ENCODE results near the gene ZNF544. TPM values are rescaled to one million over a fixed set of nuclear protein-coding genes. Genes with fewer than 3 reads are reported as not detected.

Gene ZNF544
- total RNA-seq, 1 experiment from 2014 or later = 63.8 TPM

GRCh38 chr19:58217607-58218391 is 10.9 kb upstream of the ZNF544 start:
- H3K4me3 Mint-ChIP-seq = no peak overlapping the region
- no peak for ATAC-seq
- H3K27ac Mint-ChIP-seq = no peak overlapping the region
- ChIA-PET POLR2A (no interaction called here), CTCF (interaction anchor here (0.9 to 3.0 kb wide), 6 partner anchors 10 to 145 kb away, joined by 3 to 13 read pairs (median 5); partner anchors contain the start of genes ZNF497 and ZNF544)
- peaks cover 8% of the 10 kb centered on the region for H3K27me3 Mint-ChIP-seq (ENCODE audit: low read depth)
- TF ChIP-seq, protein P1, sequence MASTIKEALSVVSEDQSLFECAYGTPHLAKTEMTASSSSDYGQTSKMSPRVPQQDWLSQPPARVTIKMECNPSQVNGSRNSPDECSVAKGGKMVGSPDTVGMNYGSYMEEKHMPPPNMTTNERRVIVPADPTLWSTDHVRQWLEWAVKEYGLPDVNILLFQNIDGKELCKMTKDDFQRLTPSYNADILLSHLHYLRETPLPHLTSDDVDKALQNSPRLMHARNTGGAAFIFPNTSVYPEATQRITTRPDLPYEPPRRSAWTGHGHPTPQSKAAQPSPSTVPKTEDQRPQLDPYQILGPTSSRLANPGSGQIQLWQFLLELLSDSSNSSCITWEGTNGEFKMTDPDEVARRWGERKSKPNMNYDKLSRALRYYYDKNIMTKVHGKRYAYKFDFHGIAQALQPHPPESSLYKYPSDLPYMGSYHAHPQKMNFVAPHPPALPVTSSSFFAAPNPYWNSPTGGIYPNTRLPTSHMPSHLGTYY (CRISPR knock-in tag; IDR thresholded peaks at IDR 0.05) = no peak
- no peak for TF ChIP-seq TEAD4 (CRISPR knock-in tag; IDR thresholded peaks at IDR 0.05)
- peaks cover 16% of the 10 kb centered on the region for H3K36me3 Mint-ChIP-seq
- no peaks in the 10 kb centered on the region for H3K4me1 Mint-ChIP-seq
- peaks cover 6% of the 10 kb centered on the region for H3K9me3 Mint-ChIP-seq
- no peak for DNase-seq (ENCODE audit: low spot score)

DNA sequence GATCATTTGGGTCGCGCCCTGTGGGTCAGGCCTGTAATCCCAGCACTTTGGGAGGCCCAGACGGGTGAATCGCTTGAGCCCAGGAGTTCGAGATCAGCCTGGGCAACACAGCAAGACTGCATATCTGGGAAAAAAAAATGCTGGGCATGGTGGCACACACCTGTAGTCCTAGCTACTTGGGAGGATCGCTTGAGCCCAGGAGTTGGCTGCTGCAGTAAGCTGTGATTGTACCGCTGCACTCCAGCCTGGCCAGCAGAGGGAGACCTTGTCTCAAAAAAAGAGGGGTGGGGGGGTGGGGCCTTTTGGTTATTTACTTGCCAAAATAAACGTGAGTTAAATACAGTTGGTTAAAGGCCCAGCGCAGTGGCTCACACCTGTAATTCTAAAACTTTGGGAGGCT is 9.8 kb upstream of the ZNF544 start:
- Mint-ChIP-seq H3K4me1 (no peaks in the 10 kb centered on the region), H3K27me3 (ENCODE audit: low read depth) (peaks cover 8% of the 10 kb centered on the region), H3K4me3 (no peak overlapping the region), H3K36me3 (peaks cover 5% of the 10 kb centered on the region; the same call in 1 of the 2 replicates), H3K9me3 (0 out of 2 replicates have a peak, but pooled peaks cover 4% of the 10 kb centered on the region), H3K27ac (no peak overlapping the region)
- TF ChIP-seq CTCF (IDR thresholded peaks at IDR 0.05) = peak; percentile 59
- no peak for TF ChIP-seq FOXJ3 (CRISPR knock-in tag; IDR thresholded peaks at IDR 0.05; ENCODE audit: borderline replicate concordance)
- peak; percentile 77; the same call in 1 of the 2 replicates for TF ChIP-seq GTF2I (CRISPR knock-in tag; conservative IDR thresholded peaks at IDR 0.05)
- ChIA-PET POLR2A (no interaction called here), CTCF (interaction anchor here (0.6 to 3.0 kb wide), 19 partner anchors 9 to 1850 kb away, joined by 3 to 13 read pairs (median 4); partner anchors contain the start of genes ZNF497, ZNF544, ZNF8 and ZSCAN22)
- DNase-seq (ENCODE audit: low spot score) (peak; percentile 61), ATAC-seq (peak; percentile 63)

GRCh38 chr19:58227964-58228584 is 640 bp upstream of the ZNF544 start:
- Mint-ChIP-seq H3K4me3 (peak overlapping the region; percentile 92), H3K9me3 (peaks cover 9% of the 10 kb centered on the region), H3K4me1 (peaks cover 22% of the 10 kb centered on the region), H3K27me3 (ENCODE audit: low read depth) (peaks cover 4% of the 10 kb centered on the region; the same call in 1 of the 2 replicates), H3K36me3 (peaks cover 36% of the 10 kb centered on the region), H3K27ac (peak overlapping the region; percentile 97)
- ATAC-seq (peak; percentile 11; the same call in 1 of the 2 replicates), DNase-seq (ENCODE audit: low spot score) (no peak)
- CTCF ChIA-PET = interaction anchor here (0.9 to 2.2 kb wide), 7 partner anchors 10 to 286 kb away, joined by 3 to 13 read pairs (median 6); partner anchors contain the start of genes ZNF274 and ZNF8
- no peak for TF ChIP-seq SP1 (CRISPR knock-in tag; conservative IDR thresholded peaks at IDR 0.05)
- TF ChIP-seq PRDM15 (CRISPR knock-in tag; IDR thresholded peaks at IDR 0.05) = no peak
- TF ChIP-seq, protein P2, sequence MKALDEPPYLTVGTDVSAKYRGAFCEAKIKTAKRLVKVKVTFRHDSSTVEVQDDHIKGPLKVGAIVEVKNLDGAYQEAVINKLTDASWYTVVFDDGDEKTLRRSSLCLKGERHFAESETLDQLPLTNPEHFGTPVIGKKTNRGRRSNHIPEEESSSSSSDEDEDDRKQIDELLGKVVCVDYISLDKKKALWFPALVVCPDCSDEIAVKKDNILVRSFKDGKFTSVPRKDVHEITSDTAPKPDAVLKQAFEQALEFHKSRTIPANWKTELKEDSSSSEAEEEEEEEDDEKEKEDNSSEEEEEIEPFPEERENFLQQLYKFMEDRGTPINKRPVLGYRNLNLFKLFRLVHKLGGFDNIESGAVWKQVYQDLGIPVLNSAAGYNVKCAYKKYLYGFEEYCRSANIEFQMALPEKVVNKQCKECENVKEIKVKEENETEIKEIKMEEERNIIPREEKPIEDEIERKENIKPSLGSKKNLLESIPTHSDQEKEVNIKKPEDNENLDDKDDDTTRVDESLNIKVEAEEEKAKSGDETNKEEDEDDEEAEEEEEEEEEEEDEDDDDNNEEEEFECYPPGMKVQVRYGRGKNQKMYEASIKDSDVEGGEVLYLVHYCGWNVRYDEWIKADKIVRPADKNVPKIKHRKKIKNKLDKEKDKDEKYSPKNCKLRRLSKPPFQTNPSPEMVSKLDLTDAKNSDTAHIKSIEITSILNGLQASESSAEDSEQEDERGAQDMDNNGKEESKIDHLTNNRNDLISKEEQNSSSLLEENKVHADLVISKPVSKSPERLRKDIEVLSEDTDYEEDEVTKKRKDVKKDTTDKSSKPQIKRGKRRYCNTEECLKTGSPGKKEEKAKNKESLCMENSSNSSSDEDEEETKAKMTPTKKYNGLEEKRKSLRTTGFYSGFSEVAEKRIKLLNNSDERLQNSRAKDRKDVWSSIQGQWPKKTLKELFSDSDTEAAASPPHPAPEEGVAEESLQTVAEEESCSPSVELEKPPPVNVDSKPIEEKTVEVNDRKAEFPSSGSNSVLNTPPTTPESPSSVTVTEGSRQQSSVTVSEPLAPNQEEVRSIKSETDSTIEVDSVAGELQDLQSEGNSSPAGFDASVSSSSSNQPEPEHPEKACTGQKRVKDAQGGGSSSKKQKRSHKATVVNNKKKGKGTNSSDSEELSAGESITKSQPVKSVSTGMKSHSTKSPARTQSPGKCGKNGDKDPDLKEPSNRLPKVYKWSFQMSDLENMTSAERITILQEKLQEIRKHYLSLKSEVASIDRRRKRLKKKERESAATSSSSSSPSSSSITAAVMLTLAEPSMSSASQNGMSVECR (CRISPR knock-in tag; IDR thresholded peaks at IDR 0.05; ENCODE audit: borderline replicate concordance) = no peak
- TF ChIP-seq, protein P3, sequence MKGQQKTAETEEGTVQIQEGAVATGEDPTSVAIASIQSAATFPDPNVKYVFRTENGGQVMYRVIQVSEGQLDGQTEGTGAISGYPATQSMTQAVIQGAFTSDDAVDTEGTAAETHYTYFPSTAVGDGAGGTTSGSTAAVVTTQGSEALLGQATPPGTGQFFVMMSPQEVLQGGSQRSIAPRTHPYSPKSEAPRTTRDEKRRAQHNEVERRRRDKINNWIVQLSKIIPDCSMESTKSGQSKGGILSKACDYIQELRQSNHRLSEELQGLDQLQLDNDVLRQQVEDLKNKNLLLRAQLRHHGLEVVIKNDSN (CRISPR knock-in tag; IDR thresholded peaks at IDR 0.05) = no peak
- 0 out of 2 replicates have a peak, but pooled peaks have one; percentile 6 for TF ChIP-seq ESRRA (CRISPR knock-in tag; IDR thresholded peaks at IDR 0.05; ENCODE audit: borderline replicate concordance)
- TF ChIP-seq RORB (CRISPR knock-in tag; IDR thresholded peaks at IDR 0.05) = no peak
- TF ChIP-seq JUN (CRISPR knock-in tag; IDR thresholded peaks at IDR 0.05) = 0 out of 2 replicates have a peak, but pooled peaks have one; percentile 14
- TF ChIP-seq ZNF396 (CRISPR knock-in tag; IDR thresholded peaks at IDR 0.05; ENCODE audit: borderline replicate concordance) = no peak
- no peak for TF ChIP-seq NFYB (CRISPR knock-in tag; conservative IDR thresholded peaks at IDR 0.05; ENCODE audit: low read depth)
- POLR2A ChIA-PET = interaction anchor here (0.6 to 2.4 kb wide), 5 partner anchors 23 to 485 kb away, joined by 3 to 13 read pairs (median 5); partner anchors contain the start of gene ZSCAN22

Data from WTC11 (cell line).